ENCODE results near the gene DFFA. TPM values are rescaled to one million over a fixed set of nuclear protein-coding genes. Genes with fewer than 3 reads are reported as not detected.

DFFA gene
- total RNA-seq, 1 donor: 8.2 TPM

DNA sequence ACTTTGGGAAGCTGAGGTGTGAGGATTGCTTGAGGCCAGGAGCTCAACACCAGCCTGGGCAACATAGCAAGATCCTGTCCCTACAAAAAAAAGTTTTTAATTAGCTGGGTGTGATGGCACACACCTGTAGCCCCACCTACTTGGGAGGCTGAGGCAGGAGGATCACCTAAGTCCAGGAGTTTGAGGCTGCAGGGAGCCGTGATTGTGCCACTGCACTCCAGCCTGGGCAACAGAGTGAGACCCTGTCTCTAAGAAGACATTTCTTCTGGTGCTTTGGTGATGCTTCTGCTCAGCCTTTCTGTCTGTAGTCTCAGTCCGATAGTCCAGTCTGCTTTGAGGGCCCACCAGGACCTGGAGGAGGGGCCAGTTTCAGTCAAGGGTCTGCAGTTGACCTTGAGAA is 65.1 kb downstream of the DFFA start:
- Histone ChIP-seq H3K4me1 (ENCODE audit: insufficient read depth, low read length) (peaks cover 5% of the 10 kb centered on the region), H3K4me3 (ENCODE audit: low read length) (no peak overlapping the region), H3K9me3 (ENCODE audit: low read depth, low read length) (no peaks in the 10 kb centered on the region), H3K27me3 (ENCODE audit: insufficient read depth, low read length) (no peaks in the 10 kb centered on the region)

Other genes with a start within 250 kb of the DFFA start
- gene PGD, start 73.5 kb downstream of the DFFA start, total RNA-seq: 67.1 TPM
- 1.8 TPM for gene CENPS, start 42.1 kb downstream of the DFFA start, total RNA-seq
- 0.10 TPM for gene CORT, start 22.5 kb downstream of the DFFA start, total RNA-seq
- gene PEX14, start 2.4 kb upstream of the DFFA start, total RNA-seq: 7.1 TPM

All from mononuclear cell (primary cell).